ENCODE results near the gene TLX2.
"Not testable (repeated sequence)": the region's sequence is repeated elsewhere in the genome, so short reads cannot be mapped to it uniquely, and the experiment has no call there.

Gene TLX2

GRCh38 chr2:74558284-74559230, 44.3 kb downstream of the TLX2 start:
- DNase-seq, result no peak

- DNase-seq, result no peak
These were observed 45.7 kb downstream of the TLX2 start for GRCh38 chr2:74559912-74560311.

- DNase-seq, result no peak
These were observed 46.3 kb downstream of the TLX2 start for GRCh38 chr2:74560591-74560990.

DNA sequence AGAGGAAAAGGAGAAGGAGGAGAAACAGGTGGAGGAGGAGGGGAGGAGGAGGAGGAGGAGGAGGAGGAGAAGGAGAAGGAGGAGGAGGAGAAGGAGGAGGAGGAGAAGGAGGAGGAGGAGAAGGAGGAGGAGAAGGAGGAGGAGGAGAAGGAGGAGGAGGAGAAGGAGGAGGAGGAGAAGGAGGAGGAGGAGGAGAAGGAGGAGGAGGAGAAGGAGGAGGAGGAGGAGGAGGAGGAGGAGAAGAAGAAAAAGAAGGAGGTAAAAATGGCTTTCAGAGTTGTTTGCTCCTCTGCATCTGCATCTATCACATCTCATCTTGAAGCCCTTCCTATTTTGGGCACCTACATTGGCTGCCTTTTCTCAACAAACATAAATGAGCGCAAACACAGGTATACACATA, 46.8 kb downstream of the TLX2 start:
- not testable (repeated sequence) for DNase-seq

GRCh38 chr2:74562126-74562775, 48.0 kb downstream of the TLX2 start:
- DNase-seq, result no peak

DNA sequence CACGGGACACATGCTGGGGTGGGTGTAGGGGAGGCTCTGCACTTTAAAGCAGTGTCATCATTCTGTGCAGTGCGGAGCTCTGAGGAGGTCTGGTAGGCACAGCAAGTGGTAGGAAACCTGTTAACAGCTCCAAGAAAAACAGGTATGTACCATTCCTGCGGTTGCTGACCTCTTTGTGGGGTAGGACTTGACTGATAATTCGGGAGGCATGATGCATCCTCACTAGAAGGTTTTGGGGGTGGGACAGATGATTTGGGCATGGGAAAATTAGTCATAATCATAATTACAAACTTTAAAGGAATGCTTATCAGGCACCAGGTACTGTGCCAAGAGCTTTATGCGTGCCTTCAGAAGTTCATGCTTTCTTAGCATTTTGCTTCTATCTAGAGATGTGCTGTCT, 50.0 kb downstream of the TLX2 start:
- DNase-seq, result no peak

GRCh38 chr2:74566076-74566753, 52.0 kb downstream of the TLX2 start:
- no peak for DNase-seq

GRCh38 chr2:74566754-74567085, 52.5 kb downstream of the TLX2 start:
- DNase-seq, result no peak

All from CD4-positive, alpha-beta T cell treated with Interleukin-21 for 1 hour (primary cell).